ENCODE measurements around the gene CCDC198. TPM values are rescaled to one million over a fixed set of nuclear protein-coding genes. Genes with fewer than 3 reads are reported as not detected.

CCDC198 gene
- total and polyA plus RNA-seq, 2 of the 13 experiments (the other 11 are each of a cell fraction or from before 2014, with no cell fraction given): 0.69 to 0.95 TPM

GRCh38 chr14:57512220-57512619 lies 18.6 kb upstream of the CCDC198 start (continued):
- TF ChIP-seq HIVEP1 (CRISPR knock-in tag; IDR thresholded peaks at IDR 0.05): no peak
- no peak for TF ChIP-seq CREM (IDR thresholded peaks at IDR 0.05)
- no peak for TF ChIP-seq CREM (CRISPR knock-in tag; IDR thresholded peaks at IDR 0.05)
- TF ChIP-seq ZFP1 (CRISPR knock-in tag; IDR thresholded peaks at IDR 0.05): no peak
- TF ChIP-seq RFX1 (IDR thresholded peaks at IDR 0.05): no peak
- TF ChIP-seq, protein P1, sequence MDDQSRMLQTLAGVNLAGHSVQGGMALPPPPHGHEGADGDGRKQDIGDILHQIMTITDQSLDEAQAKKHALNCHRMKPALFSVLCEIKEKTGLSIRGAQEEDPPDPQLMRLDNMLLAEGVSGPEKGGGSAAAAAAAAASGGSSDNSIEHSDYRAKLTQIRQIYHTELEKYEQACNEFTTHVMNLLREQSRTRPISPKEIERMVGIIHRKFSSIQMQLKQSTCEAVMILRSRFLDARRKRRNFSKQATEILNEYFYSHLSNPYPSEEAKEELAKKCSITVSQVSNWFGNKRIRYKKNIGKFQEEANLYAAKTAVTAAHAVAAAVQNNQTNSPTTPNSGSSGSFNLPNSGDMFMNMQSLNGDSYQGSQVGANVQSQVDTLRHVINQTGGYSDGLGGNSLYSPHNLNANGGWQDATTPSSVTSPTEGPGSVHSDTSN (CRISPR knock-in tag; IDR thresholded peaks at IDR 0.05; ENCODE audit: borderline replicate concordance): no peak
- TF ChIP-seq ZNF280D (CRISPR knock-in tag; IDR thresholded peaks at IDR 0.05): no peak
- TF ChIP-seq IKZF5 (CRISPR knock-in tag; IDR thresholded peaks at IDR 0.05): no peak
- TF ChIP-seq NCOA2 (CRISPR knock-in tag; IDR thresholded peaks at IDR 0.05): no peak
- TF ChIP-seq SIN3A (IDR thresholded peaks at IDR 0.05; ENCODE audit: borderline replicate concordance, low read depth, low read length): no peak

Data from HepG2 (cell line).